VCaP (cell line): ENCODE data around the gene ADRA2B.
"Not testable (repeated sequence)": the region's sequence is repeated elsewhere in the genome, so short reads cannot be mapped to it uniquely, and the experiment has no call there.

Source experiments
- H3K27ac ChIP-seq: fragments of 450-650 bp; 2 replicates; pipeline ENCODE4 v1.5.1; 2017
- CTCF ChIP-seq: fragments of 450-650 bp; conservative IDR thresholded peaks from 2 replicates; pipeline ENCODE4 v1.5.1; 2017; ENCODE audit warnings: mild to moderate bottlenecking, moderate library complexity

ADRA2B gene

GRCh38 chr2:96081042-96081441, 35.3 kb downstream of the ADRA2B start:
- no peak overlapping the region for H3K27ac ChIP-seq
- TF ChIP-seq CTCF, result no peak

GRCh38 chr2:96075199-96075771, 41.1 kb downstream of the ADRA2B start:
- TF ChIP-seq CTCF, result no peak
- H3K27ac ChIP-seq, result no peak overlapping the region

GRCh38 chr2:96074156-96074555, 42.2 kb downstream of the ADRA2B start:
- TF ChIP-seq CTCF, result no peak
- H3K27ac ChIP-seq, result no peak overlapping the region

GRCh38 chr2:96073170-96073775, 43.1 kb downstream of the ADRA2B start:
- H3K27ac ChIP-seq, result no peak overlapping the region
- TF ChIP-seq CTCF, result no peak

GRCh38 chr2:96072746-96073145, 43.6 kb downstream of the ADRA2B start:
- no peak for TF ChIP-seq CTCF
- no peak overlapping the region for H3K27ac ChIP-seq

GRCh38 chr2:96071977-96072491, 44.3 kb downstream of the ADRA2B start:
- not testable (repeated sequence) for H3K27ac ChIP-seq

GRCh38 chr2:96071087-96071976, 45.0 kb downstream of the ADRA2B start:
- not testable (repeated sequence) for H3K27ac ChIP-seq

GRCh38 chr2:96070351-96070750, 46.0 kb downstream of the ADRA2B start:
- not testable (repeated sequence) for H3K27ac ChIP-seq

- not testable (repeated sequence) for H3K27ac ChIP-seq
Observed at GRCh38 chr2:96069878-96070277, 46.5 kb downstream of the ADRA2B start.

- not testable (repeated sequence) for H3K27ac ChIP-seq
Observed at GRCh38 chr2:96067902-96068581, 48.3 kb downstream of the ADRA2B start.

GRCh38 chr2:96067098-96067660, 49.2 kb downstream of the ADRA2B start:
- H3K27ac ChIP-seq, result not testable (repeated sequence)

GRCh38 chr2:96066511-96066910, 49.9 kb downstream of the ADRA2B start:
- H3K27ac ChIP-seq, result not testable (repeated sequence)

- not testable (repeated sequence) for H3K27ac ChIP-seq
Observed at GRCh38 chr2:96065954-96066353, 50.4 kb downstream of the ADRA2B start.
